ENCODE measurements around the gene RFX2.

DNA sequence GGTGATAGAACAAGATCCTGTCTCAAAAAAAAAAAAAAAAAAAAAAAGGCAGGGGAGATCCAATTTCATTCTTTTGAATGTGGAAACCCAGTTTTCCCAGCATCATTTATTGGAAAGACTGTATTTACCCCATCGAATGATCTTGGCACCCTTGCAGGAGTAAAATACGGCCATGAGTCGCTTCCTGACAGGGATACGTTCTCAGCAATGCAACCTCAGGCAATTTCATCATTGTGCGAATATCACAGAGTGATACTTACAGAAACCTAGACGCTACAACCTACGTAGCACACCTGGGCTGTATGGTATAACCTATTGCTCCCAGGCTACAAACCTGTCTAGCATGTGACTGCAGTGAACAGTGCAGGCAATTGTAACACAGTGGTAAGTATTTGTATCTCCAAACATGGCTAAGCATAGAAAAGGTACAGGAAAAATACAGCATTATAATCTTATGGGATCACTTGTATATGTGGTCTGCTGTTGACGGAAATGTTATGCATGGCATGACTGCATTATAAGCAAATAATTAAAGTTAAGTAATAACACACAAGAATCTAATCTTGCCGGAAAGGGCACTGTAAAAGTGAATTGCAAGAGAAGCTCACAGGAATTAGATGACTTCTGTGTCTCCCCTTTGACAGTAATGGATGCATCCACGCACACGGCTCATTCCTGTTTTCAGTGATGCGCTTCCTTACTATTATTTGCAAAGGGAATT, 24.1 kb downstream of the RFX2 start:
- no peak for TF ChIP-seq POLR2A (IDR thresholded peaks at IDR 0.05)
- TF ChIP-seq, protein P1, sequence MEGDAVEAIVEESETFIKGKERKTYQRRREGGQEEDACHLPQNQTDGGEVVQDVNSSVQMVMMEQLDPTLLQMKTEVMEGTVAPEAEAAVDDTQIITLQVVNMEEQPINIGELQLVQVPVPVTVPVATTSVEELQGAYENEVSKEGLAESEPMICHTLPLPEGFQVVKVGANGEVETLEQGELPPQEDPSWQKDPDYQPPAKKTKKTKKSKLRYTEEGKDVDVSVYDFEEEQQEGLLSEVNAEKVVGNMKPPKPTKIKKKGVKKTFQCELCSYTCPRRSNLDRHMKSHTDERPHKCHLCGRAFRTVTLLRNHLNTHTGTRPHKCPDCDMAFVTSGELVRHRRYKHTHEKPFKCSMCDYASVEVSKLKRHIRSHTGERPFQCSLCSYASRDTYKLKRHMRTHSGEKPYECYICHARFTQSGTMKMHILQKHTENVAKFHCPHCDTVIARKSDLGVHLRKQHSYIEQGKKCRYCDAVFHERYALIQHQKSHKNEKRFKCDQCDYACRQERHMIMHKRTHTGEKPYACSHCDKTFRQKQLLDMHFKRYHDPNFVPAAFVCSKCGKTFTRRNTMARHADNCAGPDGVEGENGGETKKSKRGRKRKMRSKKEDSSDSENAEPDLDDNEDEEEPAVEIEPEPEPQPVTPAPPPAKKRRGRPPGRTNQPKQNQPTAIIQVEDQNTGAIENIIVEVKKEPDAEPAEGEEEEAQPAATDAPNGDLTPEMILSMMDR (IDR thresholded peaks at IDR 0.05) = no peak
